Measurements from ENCODE around the gene KSR1.
A peak's percentile ranks its signal among the peaks of the same experiment; 100 is the strongest.

KSR1 gene

DNA sequence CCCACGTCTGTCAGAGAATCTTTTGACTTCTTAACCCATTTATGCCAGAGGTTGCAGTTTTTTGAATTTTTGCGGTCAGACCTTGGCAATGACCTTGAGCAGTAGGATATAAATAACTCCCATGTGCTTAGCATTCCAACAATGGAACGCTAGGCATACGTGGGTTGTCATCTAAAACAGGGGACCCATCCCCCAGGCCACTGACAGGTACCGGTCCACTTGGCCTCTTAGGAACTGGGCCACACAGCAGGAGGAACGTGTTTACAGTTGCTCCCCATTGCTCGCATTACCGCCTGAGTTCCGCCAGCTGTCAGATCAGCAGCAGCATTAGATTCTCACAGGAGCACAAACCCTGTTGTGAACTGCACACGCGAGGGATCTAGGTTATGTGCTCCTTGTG, 97.9 kb downstream of the KSR1 start:
- no peak for DNase-seq

DNA sequence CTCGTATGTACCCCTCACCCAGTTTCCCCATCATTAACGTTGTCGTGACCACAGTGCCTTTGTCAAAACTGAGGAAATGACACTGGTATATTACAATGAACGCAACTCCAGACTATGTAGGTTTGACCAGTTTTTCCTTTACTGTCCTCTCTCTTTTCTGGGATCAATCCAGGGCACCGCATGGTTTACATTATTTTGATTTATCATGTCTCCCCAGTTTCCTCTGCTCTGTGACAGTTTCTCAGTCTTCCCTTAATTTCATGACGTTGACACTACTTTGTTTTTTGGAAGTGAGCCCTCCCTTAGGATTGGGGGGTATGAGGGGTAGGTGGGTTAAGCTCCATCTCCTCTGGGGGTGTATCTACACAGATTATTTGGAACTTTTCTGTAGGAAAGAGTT, 98.7 kb downstream of the KSR1 start:
- DNase-seq = no peak

DNA sequence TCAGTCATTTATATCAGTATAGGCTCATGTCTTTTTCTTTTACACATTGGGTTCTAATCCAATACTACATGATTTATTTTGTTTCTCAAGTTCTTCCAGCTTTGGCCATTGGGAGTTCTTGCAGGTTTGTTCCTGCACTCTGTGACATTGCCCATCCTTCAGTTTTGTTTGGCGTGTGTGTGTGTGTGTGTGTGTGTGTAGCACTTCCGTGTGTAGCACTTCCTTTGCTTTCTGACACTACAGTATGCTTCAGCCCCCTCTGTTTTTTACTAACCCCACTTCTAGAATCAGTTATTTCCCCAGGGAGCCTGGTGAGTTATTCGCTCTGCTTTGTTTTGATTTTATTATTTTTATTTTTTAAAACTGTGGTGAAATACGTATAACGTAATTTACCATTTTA, 99.1 kb downstream of the KSR1 start:
- DNase-seq = no peak

DNA sequence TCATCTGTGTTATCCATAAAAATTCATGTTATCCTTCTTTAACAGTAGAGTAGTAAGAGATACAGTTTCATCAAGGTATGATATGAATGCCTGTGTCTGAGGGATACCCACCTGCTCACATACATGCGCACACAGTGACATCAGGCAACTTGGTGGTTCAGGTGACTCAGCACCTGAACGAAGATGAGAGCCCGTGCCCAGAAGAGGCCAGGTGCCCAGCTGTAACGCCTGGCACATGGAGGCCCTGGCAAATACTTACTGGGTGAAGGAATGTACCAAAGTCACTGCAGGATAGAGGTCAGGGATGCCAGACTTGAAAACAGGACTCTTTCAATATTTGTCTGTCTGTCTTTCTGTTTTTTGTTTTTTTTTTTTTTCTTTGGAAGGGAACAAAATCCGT, 102.1 kb downstream of the KSR1 start:
- no peak for DNase-seq

DNA sequence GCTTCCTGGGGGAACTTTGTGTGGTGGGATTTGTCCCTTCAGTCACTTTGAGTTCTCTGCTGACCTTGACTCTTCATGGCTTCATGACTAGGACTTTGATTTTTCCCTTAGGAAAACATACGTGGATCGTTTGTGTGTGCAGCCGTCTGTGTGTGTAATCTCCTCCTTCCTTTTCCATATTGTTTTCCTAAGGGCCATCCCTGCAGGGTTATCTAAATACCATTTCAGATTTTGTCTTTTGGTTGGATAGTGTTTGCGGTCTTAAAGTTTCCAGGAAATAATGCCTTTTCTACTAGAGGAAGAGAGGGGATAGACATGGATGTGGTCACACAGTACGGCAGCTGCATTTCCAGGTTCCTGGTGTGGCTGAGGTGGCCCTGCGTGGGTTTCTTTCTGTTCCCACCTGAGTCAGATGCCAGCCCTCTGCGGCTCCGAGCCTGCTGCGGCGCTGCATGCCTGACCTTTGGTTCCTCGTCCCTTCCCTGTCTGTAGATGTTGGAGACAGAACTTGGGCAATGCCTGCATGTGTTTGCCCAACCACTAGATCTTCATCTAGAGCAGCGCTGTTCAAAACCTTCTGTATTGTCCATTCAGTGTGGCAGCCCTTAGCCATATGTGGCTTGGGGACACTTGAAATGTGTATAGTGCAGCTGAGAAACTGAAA, 102.7 kb downstream of the KSR1 start:
- no peak for DNase-seq

DNA sequence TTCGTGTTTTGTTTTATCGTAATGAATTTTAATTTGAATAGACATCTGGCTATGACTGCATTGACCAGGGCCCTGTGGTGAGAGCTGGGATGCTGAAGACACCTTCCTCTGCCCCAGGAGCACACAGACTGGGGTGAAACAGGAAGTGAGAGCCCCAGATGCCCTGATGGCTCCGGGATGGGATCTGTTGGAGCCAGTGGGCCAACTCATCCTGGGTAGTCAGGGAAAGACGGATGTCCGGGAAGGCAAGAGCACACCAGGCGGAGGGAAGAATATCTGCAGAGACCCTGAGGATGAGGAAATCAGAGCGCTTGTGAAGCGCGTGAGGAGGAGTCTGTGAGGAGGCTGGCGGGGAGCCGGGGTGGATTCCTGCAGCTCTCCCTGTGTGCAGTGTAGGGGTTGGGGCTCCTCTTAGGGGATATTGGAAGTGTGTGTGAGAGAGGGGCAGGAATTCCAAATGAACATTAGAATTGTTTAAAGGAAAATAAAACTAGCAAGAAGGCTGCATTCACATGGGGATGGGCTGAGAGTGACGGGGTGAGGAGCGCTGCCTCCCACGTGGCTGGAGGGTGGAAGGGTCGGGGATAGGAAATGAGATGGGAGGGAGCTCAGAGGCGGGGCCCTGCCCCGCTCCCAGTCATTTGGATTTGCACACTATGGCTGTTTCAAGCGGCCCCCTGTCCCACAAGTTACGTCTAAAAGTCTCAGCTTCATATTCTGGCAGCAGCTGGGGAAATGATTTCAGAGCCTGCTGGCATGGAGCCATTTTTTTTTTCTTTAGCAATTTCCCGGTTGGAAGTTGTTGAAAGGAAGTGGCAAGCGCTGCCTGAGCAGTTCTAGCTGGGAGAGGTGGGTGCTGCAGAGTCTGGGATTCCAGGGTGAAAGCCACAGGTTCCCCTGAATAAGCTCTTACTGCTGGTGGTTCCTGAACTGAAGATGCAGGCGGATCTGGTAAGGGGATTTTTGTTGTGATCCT, 103.5 kb downstream of the KSR1 start:
- DNase-seq = no peak

DNA sequence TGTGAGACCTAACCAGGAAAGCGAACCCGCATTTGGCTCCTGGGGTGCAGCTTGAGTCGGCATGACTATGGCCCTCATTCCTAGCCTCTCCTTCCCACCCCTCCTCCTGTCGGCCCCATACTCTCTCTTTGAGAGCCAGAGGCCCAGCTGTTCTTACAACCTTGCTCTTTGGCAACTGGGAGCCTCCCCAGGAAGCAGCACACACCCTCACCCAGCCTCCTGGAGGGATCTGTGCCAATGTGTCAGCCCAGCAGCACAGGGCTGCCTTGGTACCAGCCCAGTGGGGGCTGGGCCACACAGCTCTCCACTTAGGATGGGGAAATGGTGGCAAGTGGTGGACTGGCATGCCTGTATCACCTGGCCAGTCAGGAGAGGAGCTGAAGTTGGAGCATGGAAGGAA, 104.4 kb downstream of the KSR1 start:
- no peak for DNase-seq

DNA sequence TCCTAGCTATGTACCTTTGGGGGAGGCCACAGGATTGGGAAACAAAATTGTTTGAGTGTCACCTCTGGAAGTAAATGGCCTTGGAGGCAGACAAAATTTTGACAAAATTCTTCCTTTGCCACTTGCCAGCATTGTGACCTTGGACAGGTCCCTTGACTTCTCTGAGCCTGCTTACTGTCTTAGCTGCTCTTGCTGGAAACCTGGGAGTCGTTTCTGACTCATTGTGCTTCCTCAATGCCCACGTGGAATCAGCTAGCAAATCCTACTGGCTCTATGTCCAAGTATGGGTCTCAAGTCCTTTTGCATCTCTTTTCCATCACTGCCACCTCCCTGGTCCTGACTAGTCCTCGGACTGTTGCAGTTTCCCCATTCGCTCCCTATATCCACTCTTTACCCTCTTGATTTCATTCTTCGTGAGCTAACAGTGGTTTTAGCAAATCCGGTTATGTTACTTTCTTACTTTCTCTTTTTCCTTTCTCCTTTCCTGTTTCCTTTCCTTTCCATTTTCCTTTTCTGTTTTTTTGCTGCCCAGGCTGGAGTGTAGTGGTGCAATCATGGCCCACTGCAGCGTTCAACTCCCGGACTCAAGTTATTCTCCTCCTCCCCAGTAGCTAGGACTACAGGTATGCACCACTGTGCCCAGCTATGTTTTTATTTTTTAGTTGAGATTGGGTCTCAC, 106.7 kb downstream of the KSR1 start:
- DNase-seq = no peak

DNA sequence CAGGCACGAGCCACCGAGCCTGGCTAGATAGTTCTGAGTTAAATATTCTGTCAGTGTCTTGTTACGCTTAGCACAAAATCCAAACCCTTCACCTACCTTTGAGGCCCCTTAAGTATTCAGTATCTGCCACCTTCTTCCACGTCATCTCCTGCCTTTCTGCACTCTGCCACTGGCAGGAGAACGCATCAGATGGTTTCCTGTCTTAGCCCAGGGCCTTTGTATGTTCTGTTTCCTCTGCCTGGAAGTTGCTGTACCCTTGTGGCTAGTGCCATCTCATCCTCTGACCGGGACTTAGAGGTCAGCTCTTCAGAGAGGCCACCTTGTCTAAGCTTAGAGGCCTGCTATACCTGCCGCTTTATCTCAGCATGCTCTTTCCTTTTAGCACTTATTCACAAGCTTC, 107.3 kb downstream of the KSR1 start:
- no peak for DNase-seq

DNA sequence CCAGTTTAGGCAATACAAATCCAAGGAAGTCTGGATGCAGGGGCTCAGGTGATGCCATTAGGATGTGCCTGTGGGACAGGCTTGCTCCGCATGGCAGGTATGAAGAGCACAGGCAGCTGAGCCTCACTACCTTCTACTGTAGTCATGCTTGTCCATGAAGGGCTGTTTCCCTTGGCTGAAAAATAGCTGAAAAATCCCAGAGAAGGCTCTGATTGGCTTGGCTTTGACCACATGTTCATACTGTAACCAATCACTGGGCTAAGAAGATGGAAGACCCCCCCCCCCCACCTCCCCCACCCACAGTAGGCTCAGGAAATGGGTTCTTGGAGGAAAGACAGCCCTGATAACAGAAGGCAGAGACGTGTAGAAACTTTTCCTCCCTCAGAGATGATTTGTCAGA, 108.2 kb downstream of the KSR1 start:
- no peak for DNase-seq

DNA sequence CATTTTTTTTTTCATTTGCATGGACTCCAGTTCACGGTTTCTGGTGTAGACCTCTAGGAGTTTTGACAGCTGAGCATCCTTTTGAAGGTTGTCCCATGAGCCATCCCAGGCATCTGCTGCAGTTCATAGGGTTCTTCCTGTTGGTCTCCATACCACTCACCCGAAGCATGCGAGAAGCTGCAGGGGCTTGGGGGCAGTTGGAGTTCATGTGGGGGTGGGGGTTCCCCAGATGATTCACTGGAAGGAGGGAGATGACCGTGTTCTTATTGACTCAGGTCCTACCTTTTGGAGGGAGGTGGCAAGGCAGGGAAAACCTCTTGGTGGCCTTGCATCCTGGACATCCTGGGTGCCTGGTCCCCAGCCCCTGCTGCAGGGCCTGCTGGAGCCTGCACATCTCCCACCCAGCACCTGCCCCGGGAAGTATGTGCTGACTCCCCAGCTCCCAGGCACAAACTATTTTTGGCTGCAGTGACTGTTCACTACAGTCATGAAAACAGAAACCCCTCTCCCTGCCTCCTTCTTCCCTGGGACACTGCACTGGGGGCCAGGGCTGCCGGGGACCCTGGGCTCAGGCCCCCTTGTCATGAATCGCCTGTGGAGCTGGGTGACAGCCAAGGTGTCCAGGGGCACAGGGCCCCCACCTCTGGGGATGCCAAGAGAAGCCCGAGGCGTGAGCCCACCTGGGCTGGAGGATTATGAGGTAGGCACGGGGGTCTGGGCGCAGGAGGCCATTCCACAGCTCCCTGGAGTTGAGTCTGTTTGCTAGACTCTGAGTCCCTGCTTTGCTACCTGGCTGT, 109.8 kb downstream of the KSR1 start:
- no peak for DNase-seq

DNA sequence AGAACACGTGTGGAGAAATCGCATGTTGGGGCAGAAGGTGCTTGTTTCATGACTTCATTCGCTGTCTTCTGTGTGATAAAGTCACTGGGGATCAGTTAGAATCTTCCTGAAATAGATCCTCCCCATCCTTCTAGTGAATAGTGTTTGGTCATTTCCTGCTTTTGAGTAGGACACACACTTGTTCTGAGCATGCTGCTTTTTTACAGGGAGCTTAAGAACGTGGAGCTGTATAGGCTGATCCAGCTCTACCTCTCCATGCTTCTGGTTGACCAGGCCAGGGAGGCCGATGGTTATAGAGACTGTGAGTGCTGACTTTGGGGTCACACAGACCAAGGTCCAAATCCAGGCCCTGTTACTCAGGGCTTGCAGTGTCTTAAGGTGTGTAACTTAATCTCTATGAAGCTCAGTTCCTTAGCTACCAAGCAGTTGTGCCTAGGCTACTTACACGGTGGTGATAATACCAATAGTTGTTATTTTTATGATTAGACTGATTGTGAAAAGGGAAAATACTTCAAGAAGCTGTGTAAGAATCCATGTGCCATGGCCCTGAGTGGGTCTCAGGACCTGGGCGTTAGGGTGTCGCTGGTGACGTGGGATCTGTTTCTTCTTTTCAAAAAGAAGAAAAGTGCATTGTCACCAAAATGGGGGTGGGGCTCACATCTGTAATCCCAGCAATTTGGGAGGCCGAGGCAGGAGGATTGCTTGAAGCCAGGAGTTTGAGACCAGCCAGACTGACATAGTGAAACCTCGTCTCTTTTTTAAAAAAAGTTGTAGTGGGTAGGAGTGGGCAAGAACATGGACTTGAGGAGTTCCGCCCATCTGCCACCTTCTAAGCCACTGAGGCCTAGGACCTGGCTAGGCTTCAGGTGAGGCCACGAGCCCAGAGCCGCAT, 110.7 kb downstream of the KSR1 start:
- DNase-seq = no peak

DNA sequence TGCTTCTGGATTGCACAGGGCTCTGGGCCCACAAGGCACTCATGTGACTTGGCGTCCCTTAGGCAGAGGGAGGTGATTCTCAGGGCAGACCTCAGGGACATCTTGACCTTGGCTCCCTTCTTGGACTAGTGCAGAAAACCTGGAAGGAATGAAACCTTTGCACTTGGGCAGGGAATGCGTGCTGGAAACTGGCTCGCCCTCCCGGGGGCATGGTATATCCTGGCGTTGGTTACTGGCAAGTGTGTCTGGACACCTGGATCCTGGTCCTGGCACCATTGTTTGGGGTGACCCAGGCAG, 111.3 kb downstream of the KSR1 start:
- DNase-seq = no peak

DNA sequence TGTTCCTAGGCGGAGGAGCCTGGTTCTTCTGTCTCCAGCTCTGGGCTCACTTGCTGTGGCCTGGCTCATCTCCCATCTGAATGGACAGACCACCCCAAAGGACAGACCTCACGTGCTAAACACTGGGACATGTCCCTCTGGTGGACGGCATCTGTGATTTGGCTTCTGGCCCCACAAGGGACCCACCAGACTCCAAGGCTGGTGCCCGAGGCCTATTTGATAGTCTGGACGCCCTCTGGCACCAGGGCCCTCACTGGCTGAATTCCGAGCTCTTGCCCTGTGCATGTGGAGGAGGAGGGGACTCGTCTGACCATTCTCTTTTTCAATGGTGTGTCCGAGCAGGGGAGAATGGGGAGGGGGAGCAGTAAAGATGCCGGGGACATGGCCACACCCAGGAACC, 112.0 kb downstream of the KSR1 start:
- no peak for DNase-seq

DNA sequence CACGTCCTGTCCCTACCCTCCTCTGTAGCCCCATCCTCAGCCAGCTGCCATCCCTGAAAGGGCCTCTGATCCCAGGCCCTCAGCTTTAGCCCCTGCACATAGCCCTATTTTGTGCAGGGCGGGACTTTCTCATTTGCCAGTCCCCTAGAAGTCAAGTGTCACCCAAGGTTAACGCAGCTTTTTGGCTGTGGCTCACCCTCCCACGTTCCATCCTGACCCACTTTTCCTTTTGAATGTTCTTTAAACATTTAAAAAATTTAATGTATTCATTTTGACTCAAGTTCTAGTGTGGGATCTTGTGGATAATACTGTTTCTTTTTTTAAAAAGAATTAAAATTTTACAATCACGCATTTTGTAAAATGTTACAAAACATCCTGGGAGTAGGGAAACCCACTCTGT, 112.6 kb downstream of the KSR1 start:
- DNase-seq = no peak

DNA sequence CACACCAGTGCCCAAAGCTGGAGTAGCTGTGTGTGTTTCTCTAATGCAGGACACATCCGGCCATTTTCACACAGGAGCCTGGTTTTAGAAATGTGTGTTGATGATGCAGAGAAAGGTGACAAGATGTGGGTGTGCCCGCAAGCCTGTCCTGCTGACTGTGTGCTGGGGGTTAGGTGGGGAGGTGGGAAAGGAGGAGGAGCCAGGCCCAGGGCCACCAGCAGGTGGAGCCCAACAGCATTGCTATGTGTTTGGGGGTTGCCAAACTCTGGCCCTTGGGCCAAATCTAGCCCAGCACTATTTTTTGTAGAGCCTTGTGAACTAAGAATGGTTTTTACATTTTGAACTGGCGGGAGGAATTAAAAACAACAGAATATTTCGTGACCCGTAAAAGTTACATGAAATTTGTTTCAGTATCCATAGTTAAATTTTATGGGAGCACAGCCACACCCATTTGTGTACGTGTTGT, 113.0 kb downstream of the KSR1 start:
- DNase-seq = peak; percentile 60 to 69

DNA sequence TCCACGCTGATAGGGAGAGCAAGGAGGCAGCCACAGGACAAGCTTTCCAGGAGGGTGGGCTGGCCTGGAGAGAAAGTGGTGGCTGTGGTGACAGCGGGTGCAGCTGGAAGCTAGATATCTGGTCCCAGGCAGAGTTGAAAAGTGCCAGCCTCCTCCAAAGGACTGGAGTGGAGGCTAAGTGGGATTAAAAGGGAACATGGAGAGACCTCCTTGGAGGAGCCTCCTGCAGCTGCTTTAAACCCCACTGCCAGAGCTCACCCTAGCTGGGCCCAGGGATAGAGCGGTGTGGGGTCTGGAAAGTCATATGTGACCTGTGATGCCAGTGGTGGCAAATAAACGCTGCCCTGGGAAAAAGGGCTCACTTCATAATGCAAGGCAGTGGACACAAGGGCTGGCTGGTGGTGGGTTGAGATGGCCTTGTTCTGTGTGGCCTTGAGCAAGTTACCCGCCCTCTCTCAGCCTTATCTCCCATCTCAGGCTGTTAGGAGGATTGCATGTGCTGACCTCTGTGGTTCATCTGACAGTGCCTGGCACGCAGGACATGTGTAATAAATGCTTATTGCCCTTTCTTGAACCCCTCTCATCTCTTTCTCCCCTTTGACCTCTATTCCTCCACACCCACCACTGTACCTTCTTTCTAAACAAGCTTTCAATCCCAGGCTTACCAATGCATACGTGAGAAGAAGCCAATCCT, 113.8 kb downstream of the KSR1 start:
- DNase-seq = no peak

DNA sequence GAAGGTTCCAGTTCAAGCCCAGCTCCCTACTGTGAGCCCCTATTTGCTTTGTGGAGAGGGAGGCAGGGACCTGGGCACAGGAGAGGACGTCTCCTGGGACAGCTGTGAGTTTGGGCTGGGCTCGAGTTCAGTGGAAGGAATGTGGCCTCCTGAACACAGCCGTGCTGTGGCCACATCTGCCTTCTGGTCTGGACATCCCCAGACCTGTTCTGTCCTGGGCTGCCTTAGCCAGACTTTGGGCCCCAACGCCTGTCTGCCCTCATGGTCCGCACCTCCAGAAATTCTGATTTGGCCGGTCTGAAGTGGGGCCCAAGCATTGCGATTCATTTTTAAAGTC, 114.3 kb downstream of the KSR1 start:
- DNase-seq = no peak

DNA sequence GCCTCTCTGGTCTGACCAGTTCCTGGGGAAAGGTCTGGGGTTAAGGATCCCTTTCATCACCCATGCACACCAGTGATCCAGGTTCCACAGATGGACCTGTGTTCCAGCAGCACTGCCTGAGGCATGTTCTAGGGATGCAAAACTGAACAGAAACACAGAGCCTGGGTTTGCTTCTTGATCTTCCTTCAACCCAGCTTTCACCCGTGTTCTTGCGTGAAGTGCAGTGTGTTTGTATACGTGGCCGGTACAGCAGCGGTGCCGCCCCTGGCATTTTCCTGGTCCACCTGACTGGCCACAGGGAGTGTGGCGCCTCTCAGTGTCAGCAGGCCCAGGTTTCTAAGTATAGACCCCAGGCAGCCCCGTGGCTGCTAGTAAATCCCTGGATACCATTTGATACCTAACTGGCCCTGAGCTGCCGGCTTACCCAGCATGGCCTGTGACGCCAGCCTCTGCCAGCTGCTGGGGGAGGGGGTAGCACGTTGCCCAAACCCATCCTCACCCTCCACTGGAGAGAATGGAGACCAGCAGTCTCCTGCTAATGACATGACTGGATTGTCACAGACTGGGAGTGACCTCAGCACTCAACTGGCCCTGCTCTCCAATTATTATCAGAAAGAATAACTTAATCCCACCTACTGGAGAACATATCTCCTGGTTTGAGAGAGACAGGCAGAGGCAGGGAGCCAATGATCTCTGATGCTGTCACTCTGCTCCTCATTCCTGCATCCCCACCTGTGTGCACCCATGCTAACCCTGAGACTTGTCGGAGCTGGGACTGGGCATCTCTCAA, 115.5 kb downstream of the KSR1 start:
- no peak for DNase-seq

DNA sequence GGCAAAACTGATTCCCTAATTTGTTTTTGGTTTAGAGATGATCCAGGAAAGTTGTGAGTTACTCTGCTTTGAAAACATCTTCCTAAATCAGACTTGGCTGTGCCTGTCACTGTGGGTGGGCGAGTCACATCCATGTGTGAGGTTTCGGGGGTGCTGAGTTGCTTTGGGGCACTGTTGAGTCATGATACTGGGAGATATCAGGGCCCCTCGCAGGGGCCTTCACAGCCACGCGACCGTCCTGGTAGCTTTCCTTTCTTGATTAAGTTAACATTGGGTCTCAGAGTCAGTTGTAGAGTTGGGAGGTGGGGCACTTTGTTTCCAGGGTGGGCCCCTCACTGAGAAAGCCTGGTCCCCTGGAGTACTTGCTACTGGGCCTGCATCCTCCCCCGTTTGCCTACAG, 116.4 kb downstream of the KSR1 start:
- no peak for DNase-seq

DNA sequence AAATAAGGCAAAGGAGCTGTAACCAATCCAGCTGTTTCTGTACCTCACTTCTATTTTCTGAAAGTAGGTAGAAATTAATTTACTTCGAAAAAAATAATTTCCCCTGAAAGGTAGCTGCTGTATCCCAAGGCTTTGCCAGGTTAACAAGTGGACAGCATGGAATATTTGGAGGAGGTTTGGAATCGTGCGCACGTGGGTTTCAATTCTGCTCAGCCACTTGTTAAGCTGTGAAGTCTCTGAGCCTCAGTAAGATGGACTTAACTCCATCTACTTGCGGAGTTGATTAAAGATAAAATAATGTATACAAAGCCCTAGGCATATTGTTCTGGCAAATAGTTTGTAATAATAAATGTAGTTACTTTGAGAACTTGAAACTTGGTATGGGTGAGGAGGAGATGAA, 117.3 kb downstream of the KSR1 start:
- DNase-seq = no peak
